ENCODE measurements around the gene XRN2. TPM values are rescaled to one million over a fixed set of nuclear protein-coding genes. Genes with fewer than 3 reads are reported as not detected.
"Not testable (repeated sequence)": the region's sequence is repeated elsewhere in the genome, so short reads cannot be mapped to it uniquely, and the experiment has no call there.

The XRN2 gene
- total RNA-seq, 1 donor = 125 TPM

DNA sequence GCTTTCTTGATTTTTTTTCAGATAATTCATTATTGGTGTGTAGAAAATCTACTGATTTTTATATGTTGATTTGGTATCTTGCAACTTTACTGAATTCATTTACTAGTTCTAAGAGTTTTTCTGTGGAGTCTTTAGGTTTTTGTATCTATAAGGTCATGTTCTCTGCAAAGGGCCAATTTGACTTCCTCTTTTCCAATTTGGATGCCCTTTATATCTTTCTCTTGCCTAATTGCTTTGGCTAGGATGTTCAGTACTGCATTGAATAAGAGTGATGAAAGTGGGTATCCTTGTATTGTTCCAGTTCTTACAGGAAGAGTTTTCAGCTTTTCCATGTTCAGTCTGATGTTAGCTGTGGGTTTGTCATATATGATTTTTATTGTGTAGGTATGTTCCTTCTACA is 108.6 kb downstream of the XRN2 start:
- DNase-seq (ENCODE audit: insufficient read length, low spot score, missing footprints) = no peak
- no peaks in the 10 kb centered on the region for H4K20me1 ChIP-seq (ENCODE audit: insufficient read depth, low read length)
- no peaks in the 10 kb centered on the region for H3K79me2 ChIP-seq (ENCODE audit: insufficient read depth, low read length)
- no peaks in the 10 kb centered on the region for H3K36me3 ChIP-seq (ENCODE audit: insufficient read depth, low read length)
- no peak overlapping the region for H3K4me2 ChIP-seq (ENCODE audit: insufficient read depth, low read length)
- no peak overlapping the region for H2AFZ ChIP-seq (ENCODE audit: low read length)
- no peak overlapping the region for H3K27ac ChIP-seq (ENCODE audit: low read depth, low read length)
- TF ChIP-seq, protein P1, sequence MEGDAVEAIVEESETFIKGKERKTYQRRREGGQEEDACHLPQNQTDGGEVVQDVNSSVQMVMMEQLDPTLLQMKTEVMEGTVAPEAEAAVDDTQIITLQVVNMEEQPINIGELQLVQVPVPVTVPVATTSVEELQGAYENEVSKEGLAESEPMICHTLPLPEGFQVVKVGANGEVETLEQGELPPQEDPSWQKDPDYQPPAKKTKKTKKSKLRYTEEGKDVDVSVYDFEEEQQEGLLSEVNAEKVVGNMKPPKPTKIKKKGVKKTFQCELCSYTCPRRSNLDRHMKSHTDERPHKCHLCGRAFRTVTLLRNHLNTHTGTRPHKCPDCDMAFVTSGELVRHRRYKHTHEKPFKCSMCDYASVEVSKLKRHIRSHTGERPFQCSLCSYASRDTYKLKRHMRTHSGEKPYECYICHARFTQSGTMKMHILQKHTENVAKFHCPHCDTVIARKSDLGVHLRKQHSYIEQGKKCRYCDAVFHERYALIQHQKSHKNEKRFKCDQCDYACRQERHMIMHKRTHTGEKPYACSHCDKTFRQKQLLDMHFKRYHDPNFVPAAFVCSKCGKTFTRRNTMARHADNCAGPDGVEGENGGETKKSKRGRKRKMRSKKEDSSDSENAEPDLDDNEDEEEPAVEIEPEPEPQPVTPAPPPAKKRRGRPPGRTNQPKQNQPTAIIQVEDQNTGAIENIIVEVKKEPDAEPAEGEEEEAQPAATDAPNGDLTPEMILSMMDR (IDR thresholded peaks at IDR 0.05; ENCODE audit: extremely low read depth, low read depth, low read length) = no peak
- H3K27me3 ChIP-seq (ENCODE audit: insufficient read depth, low read length) = peaks cover 12% of the 10 kb centered on the region
- H3K9me3 ChIP-seq (ENCODE audit: low read depth, low read length) = no peaks in the 10 kb centered on the region
- no peaks in the 10 kb centered on the region for H3K4me1 ChIP-seq (ENCODE audit: insufficient read depth, low read length)
- no peak overlapping the region for H3K4me3 ChIP-seq (ENCODE audit: insufficient read depth, low read length)

DNA sequence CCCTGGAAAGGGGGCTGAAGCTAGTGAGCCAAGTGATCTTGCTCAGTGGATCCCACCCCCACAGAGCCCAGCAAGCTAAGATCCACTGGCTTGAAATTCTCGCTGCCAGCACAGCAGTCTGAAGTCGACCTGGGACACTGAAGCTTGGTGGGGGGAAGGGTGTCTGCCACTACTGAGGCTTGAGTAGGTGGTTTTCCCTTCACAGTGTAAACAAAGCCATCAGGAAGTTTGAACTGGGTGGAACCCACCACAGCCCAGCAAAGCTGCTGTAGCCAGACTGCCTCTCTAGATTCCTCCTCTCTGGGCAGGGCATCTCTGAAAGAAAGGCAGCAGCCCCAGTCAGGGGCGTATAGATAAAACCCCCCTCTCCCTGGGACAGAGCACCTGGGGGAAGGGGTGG is 110.9 kb downstream of the XRN2 start:
- not testable (repeated sequence) for H3K4me1 ChIP-seq (ENCODE audit: insufficient read depth, low read length); H3K4me2 ChIP-seq (ENCODE audit: insufficient read depth, low read length); H3K27me3 ChIP-seq (ENCODE audit: insufficient read depth, low read length); H3K9me3 ChIP-seq (ENCODE audit: low read depth, low read length); H3K4me3 ChIP-seq (ENCODE audit: insufficient read depth, low read length); DNase-seq (ENCODE audit: insufficient read length, low spot score, missing footprints); H2AFZ ChIP-seq (ENCODE audit: low read length); H3K27ac ChIP-seq (ENCODE audit: low read depth, low read length); H3K79me2 ChIP-seq (ENCODE audit: insufficient read depth, low read length); H4K20me1 ChIP-seq (ENCODE audit: insufficient read depth, low read length); H3K36me3 ChIP-seq (ENCODE audit: insufficient read depth, low read length)

DNA sequence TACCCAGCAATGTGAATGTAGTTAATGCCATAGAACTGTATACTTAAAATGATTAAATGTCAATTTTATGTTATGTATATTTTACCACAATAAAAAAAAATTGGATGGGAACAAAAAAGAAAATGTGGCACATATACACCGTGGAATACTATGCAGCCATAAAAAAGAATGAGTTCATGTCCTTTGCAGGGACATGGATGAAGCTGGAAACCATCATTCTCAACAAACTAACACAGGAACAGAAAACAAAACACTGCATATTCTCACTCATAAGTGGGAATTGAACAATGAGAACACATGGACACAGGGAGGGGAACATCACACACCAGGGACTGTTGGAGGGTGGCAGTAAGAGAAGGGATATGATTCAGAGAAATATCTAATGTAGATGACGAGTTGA is 116.0 kb downstream of the XRN2 start:
- not testable (repeated sequence) for H3K79me2 ChIP-seq (ENCODE audit: insufficient read depth, low read length); DNase-seq (ENCODE audit: insufficient read length, low spot score, missing footprints); H4K20me1 ChIP-seq (ENCODE audit: insufficient read depth, low read length); H3K4me1 ChIP-seq (ENCODE audit: insufficient read depth, low read length); H3K4me3 ChIP-seq (ENCODE audit: insufficient read depth, low read length); H3K36me3 ChIP-seq (ENCODE audit: insufficient read depth, low read length); H3K4me2 ChIP-seq (ENCODE audit: insufficient read depth, low read length); H3K27ac ChIP-seq (ENCODE audit: low read depth, low read length); H3K9me3 ChIP-seq (ENCODE audit: low read depth, low read length); H2AFZ ChIP-seq (ENCODE audit: low read length); H3K27me3 ChIP-seq (ENCODE audit: insufficient read depth, low read length)

DNA sequence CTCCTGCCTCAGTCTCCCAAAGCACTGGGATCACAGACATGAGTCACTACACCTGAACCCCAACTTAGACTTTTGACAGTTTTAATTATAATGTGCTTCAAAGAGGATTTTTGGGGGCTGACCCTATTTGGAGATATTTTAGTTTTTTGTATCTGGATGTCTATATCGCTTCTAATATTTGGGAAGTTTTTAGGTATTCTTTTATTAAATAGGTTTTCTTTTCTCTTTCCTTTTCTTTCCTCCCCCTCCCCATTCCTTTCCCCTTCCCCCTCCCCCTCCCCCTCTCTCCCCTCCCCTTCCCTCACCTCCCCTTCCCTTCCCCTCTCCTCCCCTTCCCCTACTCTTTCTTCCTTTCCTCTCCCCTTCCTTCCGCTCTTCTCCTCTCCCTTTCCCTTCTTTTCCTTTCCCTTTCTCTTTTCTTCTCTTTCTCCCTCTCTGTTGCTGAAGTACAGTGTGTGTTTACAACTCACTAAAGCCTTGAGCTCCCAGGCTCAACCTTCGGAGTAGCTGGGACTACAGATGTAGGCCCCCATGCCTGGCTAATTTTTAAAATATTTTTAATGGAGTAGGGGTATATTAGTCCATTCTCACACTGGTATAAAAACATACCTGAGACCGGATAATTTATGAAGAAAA is 118.6 kb downstream of the XRN2 start:
- H4K20me1 ChIP-seq (ENCODE audit: insufficient read depth, low read length) = no peaks in the 10 kb centered on the region
- H3K79me2 ChIP-seq (ENCODE audit: insufficient read depth, low read length) = no peaks in the 10 kb centered on the region
- H3K4me2 ChIP-seq (ENCODE audit: insufficient read depth, low read length) = no peak overlapping the region
- DNase-seq (ENCODE audit: insufficient read length, low spot score, missing footprints) = no peak
- H3K4me1 ChIP-seq (ENCODE audit: insufficient read depth, low read length) = no peaks in the 10 kb centered on the region
- no peak overlapping the region for H3K27ac ChIP-seq (ENCODE audit: low read depth, low read length)
- H2AFZ ChIP-seq (ENCODE audit: low read length) = no peak overlapping the region
- H3K36me3 ChIP-seq (ENCODE audit: insufficient read depth, low read length) = no peaks in the 10 kb centered on the region
- peaks cover 3% of the 10 kb centered on the region for H3K9me3 ChIP-seq (ENCODE audit: low read depth, low read length)
- TF ChIP-seq, protein P1 (IDR thresholded peaks at IDR 0.05; ENCODE audit: extremely low read depth, low read depth, low read length) = no peak
- H3K4me3 ChIP-seq (ENCODE audit: insufficient read depth, low read length) = no peak overlapping the region
- H3K27me3 ChIP-seq (ENCODE audit: insufficient read depth, low read length) = no peaks in the 10 kb centered on the region

DNA sequence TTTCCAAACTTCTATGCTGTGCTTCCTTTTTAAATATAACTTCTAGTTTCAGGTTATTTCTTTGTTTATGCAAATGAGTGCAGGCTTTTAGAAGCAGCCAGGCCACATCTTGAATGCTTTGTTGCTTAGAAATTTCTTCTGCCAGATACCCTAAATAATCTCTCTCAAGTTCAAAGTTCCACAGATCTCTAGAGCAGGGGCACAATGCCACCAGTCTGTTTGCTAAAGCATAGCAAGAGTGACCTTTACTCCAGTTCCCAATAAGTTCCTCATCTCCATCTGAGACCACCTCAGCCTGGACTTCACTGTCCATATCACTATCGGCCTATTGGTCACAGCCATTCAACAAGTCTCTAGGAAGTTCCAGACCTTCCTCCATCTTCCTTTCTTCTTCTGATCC is 120.6 kb downstream of the XRN2 start:
- not testable (repeated sequence) for H3K4me2 ChIP-seq (ENCODE audit: insufficient read depth, low read length); H3K27ac ChIP-seq (ENCODE audit: low read depth, low read length); H3K4me1 ChIP-seq (ENCODE audit: insufficient read depth, low read length); H3K79me2 ChIP-seq (ENCODE audit: insufficient read depth, low read length); DNase-seq (ENCODE audit: insufficient read length, low spot score, missing footprints); H3K9me3 ChIP-seq (ENCODE audit: low read depth, low read length); H4K20me1 ChIP-seq (ENCODE audit: insufficient read depth, low read length); H3K4me3 ChIP-seq (ENCODE audit: insufficient read depth, low read length); H2AFZ ChIP-seq (ENCODE audit: low read length); H3K27me3 ChIP-seq (ENCODE audit: insufficient read depth, low read length); H3K36me3 ChIP-seq (ENCODE audit: insufficient read depth, low read length)

Measured in osteoblast (primary cell).